ENCODE measurements around the gene PLA2G4C.
"Not testable (repeated sequence)": the region's sequence is repeated elsewhere in the genome, so short reads cannot be mapped to it uniquely, and the experiment has no call there.

PLA2G4C gene

GRCh38 chr19:48108997-48109782 is 1.4 kb downstream of the PLA2G4C start:
- H3K4me3 ChIP-seq (ENCODE audit: low read length): no peak overlapping the region
- H3K36me3 ChIP-seq (ENCODE audit: insufficient read depth, low read length): peaks cover 1% of the 10 kb centered on the region
- H3K27me3 ChIP-seq (ENCODE audit: insufficient read depth, low read length): no peaks in the 10 kb centered on the region
- H3K9me3 ChIP-seq (ENCODE audit: insufficient read depth, low read depth, low read length): no peaks in the 10 kb centered on the region
- H3K4me1 ChIP-seq (ENCODE audit: insufficient read depth, low read length): no peaks in the 10 kb centered on the region; the same call in 1 of the 2 replicates
- H3K27ac ChIP-seq (ENCODE audit: low read depth, low read length): no peak overlapping the region
- 89% methylated on average over 15 of the region's 15 CpGs for WGBS
- H3K9ac ChIP-seq (ENCODE audit: low read depth, low read length): no peak overlapping the region

DNA sequence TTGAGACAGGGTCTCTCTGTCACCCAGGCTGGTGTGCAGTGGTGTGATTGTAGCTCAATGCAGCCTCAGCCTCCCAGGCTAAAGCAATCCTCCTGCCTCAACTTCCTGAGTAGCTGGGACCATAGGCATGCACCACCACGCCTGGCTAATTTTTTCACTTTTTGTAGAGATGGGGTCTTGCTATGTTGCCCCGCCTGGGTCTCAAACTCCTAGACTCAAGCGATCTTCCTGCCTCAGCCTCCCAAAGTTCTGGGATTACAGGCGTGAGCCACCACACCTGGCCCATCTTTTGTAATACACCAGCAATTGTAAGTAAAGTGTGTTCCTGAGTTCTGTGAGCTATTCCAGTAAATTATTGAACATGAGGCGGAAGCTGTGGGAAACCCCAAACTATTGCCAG is 6.7 kb downstream of the PLA2G4C start:
- no peaks in the 10 kb centered on the region for H3K27me3 ChIP-seq (ENCODE audit: insufficient read depth, low read length)
- no peak overlapping the region for H3K9ac ChIP-seq (ENCODE audit: low read depth, low read length)
- 99% methylated on average over 5 of the region's 5 CpGs for WGBS
- H3K4me1 ChIP-seq (ENCODE audit: insufficient read depth, low read length): no peaks in the 10 kb centered on the region
- H3K4me3 ChIP-seq (ENCODE audit: low read length): no peak overlapping the region
- no peak overlapping the region for H3K27ac ChIP-seq (ENCODE audit: low read depth, low read length)
- H3K9me3 ChIP-seq (ENCODE audit: insufficient read depth, low read depth, low read length): no peaks in the 10 kb centered on the region
- H3K36me3 ChIP-seq (ENCODE audit: insufficient read depth, low read length): no peaks in the 10 kb centered on the region

DNA sequence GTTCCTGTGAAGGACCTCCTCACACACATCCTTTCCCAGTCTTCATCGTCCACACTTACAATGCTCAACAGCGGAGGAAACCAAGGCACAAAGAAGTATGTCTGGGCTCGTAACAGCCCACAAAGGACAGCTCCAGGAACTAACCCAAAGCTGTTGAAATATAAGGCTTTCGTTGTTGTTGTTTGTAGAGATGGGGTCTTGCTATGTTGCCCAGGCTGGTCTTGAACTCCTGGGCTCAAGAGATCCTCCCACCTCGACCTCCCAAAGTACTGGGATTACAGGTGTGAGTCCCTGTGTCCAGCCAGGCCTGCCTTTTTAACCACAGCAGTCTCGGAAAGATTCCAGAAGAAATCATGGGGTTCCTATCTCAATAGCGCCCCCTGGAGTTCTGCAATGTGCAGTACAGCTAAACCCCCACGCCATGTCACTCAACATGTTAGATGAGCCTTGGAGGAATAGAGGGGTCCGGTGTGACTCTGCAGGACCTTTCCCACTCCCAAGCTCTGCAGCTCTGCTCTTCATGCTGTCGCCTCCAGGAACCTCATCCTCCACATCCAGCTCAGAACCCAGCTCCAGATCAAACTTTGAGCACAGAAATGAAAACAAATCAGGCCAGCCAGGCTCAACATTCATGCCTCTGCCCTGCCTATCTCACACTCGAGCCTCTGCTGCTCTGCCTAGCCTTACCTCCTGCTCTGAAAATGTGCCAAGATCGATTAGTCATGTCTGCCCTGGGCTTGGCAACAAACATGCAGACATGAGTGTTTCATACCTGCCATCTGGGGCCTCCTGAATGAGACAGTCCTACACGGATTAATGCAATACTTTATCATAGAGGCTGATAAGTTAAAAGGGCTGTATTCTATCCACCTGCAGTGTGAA is 7.5 kb downstream of the PLA2G4C start:
- Histone ChIP-seq H3K4me3 (ENCODE audit: low read length) (no peak overlapping the region), H3K36me3 (ENCODE audit: insufficient read depth, low read length) (no peaks in the 10 kb centered on the region), H3K4me1 (ENCODE audit: insufficient read depth, low read length) (no peaks in the 10 kb centered on the region), H3K9ac (ENCODE audit: low read depth, low read length) (no peak overlapping the region), H3K9me3 (ENCODE audit: insufficient read depth, low read depth, low read length) (no peaks in the 10 kb centered on the region), H3K27ac (ENCODE audit: low read depth, low read length) (no peak overlapping the region), H3K27me3 (ENCODE audit: insufficient read depth, low read length) (no peaks in the 10 kb centered on the region)
- 58% methylated on average over 13 of the region's 13 CpGs for WGBS

DNA sequence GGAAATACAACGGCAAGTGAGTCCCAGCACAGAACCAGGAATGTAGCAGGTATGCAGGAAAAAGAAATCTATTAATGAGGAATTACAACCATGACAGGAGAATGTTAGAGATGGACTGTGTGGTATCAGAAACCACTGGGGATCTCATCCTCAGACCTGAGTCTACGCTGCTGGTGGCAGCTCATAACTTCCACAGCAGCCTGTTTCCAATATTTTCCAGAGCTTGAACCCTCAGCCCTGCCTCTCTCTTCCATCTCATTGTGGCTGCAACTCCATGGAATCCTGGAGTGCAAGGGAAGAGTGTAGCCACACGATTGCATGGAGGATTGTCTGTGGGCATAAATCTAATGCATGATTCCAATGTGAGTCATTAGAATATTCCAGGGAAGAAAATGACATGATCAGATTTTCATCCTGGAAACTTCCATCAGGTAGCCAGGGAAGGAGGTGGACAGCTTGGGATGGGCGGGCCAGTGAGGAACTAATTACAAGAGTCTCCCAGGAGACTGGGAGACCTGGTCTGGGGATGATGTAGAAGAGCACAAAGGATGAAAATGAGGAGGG is 14.9 kb downstream of the PLA2G4C start:
- no peaks in the 10 kb centered on the region for H3K4me1 ChIP-seq (ENCODE audit: insufficient read depth, low read length)
- 0 out of 2 replicates have a peak, but pooled peaks cover 1% of the 10 kb centered on the region for H3K9me3 ChIP-seq (ENCODE audit: insufficient read depth, low read depth, low read length)
- WGBS: 88% methylated on average over 4 of the region's 4 CpGs
- no peaks in the 10 kb centered on the region for H3K36me3 ChIP-seq (ENCODE audit: insufficient read depth, low read length)
- no peaks in the 10 kb centered on the region for H3K27me3 ChIP-seq (ENCODE audit: insufficient read depth, low read length)
- no peak overlapping the region for H3K9ac ChIP-seq (ENCODE audit: low read depth, low read length)
- no peak overlapping the region for H3K27ac ChIP-seq (ENCODE audit: low read depth, low read length)
- H3K4me3 ChIP-seq (ENCODE audit: low read length): no peak overlapping the region

DNA sequence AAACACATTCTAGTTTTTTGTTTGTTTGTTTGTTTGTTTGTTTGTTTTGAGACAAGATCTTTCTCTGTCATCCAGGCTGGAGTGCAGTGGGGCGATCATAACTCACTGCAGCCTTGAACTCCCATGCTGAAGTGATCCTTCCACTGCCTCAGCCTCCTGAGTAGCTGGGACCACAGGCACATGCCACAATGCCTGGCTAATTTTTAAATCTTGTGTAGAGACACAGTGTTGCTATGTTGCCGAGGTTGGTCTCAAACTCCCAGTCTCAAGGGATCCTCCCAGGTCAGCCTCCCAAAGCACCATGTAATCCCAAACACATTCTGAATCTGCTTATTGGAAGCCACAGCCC is 15.8 kb downstream of the PLA2G4C start:
- H3K4me1 ChIP-seq (ENCODE audit: insufficient read depth, low read length): no peaks in the 10 kb centered on the region
- WGBS: 83% methylated on average over 2 of the region's 2 CpGs

DNA sequence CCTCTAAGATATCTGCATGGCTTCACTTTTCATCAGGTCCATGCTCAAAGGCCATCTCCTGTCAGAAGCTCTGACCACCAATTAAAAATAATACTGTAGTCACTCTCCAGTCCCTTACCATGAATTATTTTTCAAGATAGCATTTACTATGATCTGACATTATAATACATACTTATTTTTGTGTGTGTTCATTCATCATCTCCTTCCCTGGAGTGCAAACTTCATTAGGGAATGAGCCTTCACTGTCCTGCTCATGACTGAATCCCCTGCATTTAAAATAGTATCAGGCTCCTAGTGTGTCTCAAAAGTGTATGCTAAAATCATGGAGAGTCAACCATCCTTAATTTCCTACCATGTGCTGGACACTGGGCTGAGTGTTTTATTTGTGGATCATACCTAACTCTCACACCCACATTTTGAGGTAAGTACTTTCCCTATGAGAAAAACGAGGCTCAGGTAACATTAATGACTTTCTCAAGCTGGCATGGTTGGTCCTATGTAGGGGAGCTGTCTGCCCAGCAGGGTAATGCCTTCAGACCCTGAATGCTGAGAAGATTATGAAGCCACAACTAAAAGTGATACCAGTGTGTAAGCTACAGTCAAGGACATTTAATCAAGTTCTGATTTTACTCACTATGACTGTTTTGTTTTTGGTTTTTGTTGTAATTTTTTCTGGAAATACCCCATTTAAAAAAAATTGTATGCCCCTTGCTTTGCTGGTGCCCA is 16.3 kb downstream of the PLA2G4C start:
- no peak overlapping the region for H3K27ac ChIP-seq (ENCODE audit: low read depth, low read length)
- no peaks in the 10 kb centered on the region for H3K4me1 ChIP-seq (ENCODE audit: insufficient read depth, low read length)
- H3K36me3 ChIP-seq (ENCODE audit: insufficient read depth, low read length): no peaks in the 10 kb centered on the region
- no peak overlapping the region for H3K9ac ChIP-seq (ENCODE audit: low read depth, low read length)
- 38% methylated on average over 1 of the region's 1 CpG for WGBS
- H3K9me3 ChIP-seq (ENCODE audit: insufficient read depth, low read depth, low read length): 0 out of 2 replicates have a peak, but pooled peaks cover 4% of the 10 kb centered on the region
- no peaks in the 10 kb centered on the region for H3K27me3 ChIP-seq (ENCODE audit: insufficient read depth, low read length)
- no peak overlapping the region for H3K4me3 ChIP-seq (ENCODE audit: low read length)

More for the DNA sequence above, 15.8 kb downstream of the PLA2G4C start:
- Histone ChIP-seq H3K27ac (ENCODE audit: low read depth, low read length) (no peak overlapping the region), H3K36me3 (ENCODE audit: insufficient read depth, low read length) (no peaks in the 10 kb centered on the region), H3K9ac (ENCODE audit: low read depth, low read length) (no peak overlapping the region), H3K4me3 (ENCODE audit: low read length) (no peak overlapping the region), H3K9me3 (ENCODE audit: insufficient read depth, low read depth, low read length) (0 out of 2 replicates have a peak, but pooled peaks cover 4% of the 10 kb centered on the region), H3K27me3 (ENCODE audit: insufficient read depth, low read length) (no peaks in the 10 kb centered on the region)

GRCh38 chr19:48091111-48091718 is 19.4 kb downstream of the PLA2G4C start:
- H3K4me3 ChIP-seq (ENCODE audit: low read length); H3K9me3 ChIP-seq (ENCODE audit: insufficient read depth, low read depth, low read length); H3K27me3 ChIP-seq (ENCODE audit: insufficient read depth, low read length); H3K4me1 ChIP-seq (ENCODE audit: insufficient read depth, low read length); H3K9ac ChIP-seq (ENCODE audit: low read depth, low read length); H3K27ac ChIP-seq (ENCODE audit: low read depth, low read length); H3K36me3 ChIP-seq (ENCODE audit: insufficient read depth, low read length): not testable (repeated sequence)
- WGBS: 85% methylated on average over 13 of the region's 13 CpGs

DNA sequence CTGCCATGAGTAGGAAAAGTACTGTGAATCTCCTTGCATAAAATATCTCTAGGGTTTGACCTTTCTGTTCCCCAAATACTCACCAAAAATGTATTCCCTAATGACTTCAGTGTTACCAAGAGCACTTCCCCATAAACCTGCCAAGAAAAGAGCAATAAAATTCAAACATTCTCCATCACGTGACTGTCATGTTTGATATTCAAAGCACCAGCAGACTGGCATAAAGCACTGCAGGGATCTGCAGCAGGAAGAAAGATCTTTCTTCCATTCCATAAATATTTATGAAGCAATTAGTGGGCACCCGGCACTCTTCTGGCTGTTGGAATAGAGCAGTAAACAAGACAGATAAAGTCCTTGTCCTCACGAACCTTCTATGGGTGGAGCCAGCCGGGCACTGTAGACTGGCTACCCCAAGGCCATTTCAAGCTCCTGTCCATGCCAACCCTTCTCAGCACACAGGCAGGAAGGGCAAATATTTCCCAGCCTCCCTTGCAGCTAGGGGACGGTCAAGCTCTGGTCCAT is 20.3 kb downstream of the PLA2G4C start:
- Histone ChIP-seq H3K27ac (ENCODE audit: low read depth, low read length) (no peak overlapping the region), H3K27me3 (ENCODE audit: insufficient read depth, low read length) (no peaks in the 10 kb centered on the region), H3K4me3 (ENCODE audit: low read length) (no peak overlapping the region), H3K9ac (ENCODE audit: low read depth, low read length) (no peak overlapping the region), H3K36me3 (ENCODE audit: insufficient read depth, low read length) (no peaks in the 10 kb centered on the region), H3K4me1 (ENCODE audit: insufficient read depth, low read length) (no peaks in the 10 kb centered on the region), H3K9me3 (ENCODE audit: insufficient read depth, low read depth, low read length) (peaks cover 8% of the 10 kb centered on the region; the same call in 1 of the 2 replicates)
- 88% methylated on average over 5 of the region's 5 CpGs for WGBS

GRCh38 chr19:48088991-48089390 is 21.6 kb downstream of the PLA2G4C start:
- H3K4me3 ChIP-seq (ENCODE audit: low read length); H3K9ac ChIP-seq (ENCODE audit: low read depth, low read length); H3K4me1 ChIP-seq (ENCODE audit: insufficient read depth, low read length); H3K36me3 ChIP-seq (ENCODE audit: insufficient read depth, low read length); H3K27me3 ChIP-seq (ENCODE audit: insufficient read depth, low read length); H3K27ac ChIP-seq (ENCODE audit: low read depth, low read length): not testable (repeated sequence)
- peaks cover 11% of the 10 kb centered on the region; the same call in 1 of the 2 replicates for H3K9me3 ChIP-seq (ENCODE audit: insufficient read depth, low read depth, low read length)
- WGBS: 91% methylated on average over 6 of the region's 6 CpGs

Data from HUES64 (cell line).